ENCODE measurements around the gene LY86.

GRCh38 chr6:6656287-6656686 lies 67.8 kb downstream of the LY86 start:
- TF ChIP-seq, protein P1, sequence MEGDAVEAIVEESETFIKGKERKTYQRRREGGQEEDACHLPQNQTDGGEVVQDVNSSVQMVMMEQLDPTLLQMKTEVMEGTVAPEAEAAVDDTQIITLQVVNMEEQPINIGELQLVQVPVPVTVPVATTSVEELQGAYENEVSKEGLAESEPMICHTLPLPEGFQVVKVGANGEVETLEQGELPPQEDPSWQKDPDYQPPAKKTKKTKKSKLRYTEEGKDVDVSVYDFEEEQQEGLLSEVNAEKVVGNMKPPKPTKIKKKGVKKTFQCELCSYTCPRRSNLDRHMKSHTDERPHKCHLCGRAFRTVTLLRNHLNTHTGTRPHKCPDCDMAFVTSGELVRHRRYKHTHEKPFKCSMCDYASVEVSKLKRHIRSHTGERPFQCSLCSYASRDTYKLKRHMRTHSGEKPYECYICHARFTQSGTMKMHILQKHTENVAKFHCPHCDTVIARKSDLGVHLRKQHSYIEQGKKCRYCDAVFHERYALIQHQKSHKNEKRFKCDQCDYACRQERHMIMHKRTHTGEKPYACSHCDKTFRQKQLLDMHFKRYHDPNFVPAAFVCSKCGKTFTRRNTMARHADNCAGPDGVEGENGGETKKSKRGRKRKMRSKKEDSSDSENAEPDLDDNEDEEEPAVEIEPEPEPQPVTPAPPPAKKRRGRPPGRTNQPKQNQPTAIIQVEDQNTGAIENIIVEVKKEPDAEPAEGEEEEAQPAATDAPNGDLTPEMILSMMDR (IDR thresholded peaks at IDR 0.05), result no peak
- TF ChIP-seq EZH2phosphoT487 (IDR thresholded peaks at IDR 0.05; ENCODE audit: borderline replicate concordance, low read depth), result no peak
- no peak for TF ChIP-seq GABPA (IDR thresholded peaks at IDR 0.05; ENCODE audit: low read depth)
- TF ChIP-seq POLR2AphosphoS5 (IDR thresholded peaks at IDR 0.05; ENCODE audit: low read depth, low read length), result no peak
- TF ChIP-seq EP300 (IDR thresholded peaks at IDR 0.05; ENCODE audit: borderline replicate concordance in 1 of 2, low read depth in 1 of 2, low read length in 1 of 2), result no peak
- TF ChIP-seq TAF1 (IDR thresholded peaks at IDR 0.05; ENCODE audit: borderline replicate concordance, low read depth, low read length), result no peak
- TF ChIP-seq, protein P2, sequence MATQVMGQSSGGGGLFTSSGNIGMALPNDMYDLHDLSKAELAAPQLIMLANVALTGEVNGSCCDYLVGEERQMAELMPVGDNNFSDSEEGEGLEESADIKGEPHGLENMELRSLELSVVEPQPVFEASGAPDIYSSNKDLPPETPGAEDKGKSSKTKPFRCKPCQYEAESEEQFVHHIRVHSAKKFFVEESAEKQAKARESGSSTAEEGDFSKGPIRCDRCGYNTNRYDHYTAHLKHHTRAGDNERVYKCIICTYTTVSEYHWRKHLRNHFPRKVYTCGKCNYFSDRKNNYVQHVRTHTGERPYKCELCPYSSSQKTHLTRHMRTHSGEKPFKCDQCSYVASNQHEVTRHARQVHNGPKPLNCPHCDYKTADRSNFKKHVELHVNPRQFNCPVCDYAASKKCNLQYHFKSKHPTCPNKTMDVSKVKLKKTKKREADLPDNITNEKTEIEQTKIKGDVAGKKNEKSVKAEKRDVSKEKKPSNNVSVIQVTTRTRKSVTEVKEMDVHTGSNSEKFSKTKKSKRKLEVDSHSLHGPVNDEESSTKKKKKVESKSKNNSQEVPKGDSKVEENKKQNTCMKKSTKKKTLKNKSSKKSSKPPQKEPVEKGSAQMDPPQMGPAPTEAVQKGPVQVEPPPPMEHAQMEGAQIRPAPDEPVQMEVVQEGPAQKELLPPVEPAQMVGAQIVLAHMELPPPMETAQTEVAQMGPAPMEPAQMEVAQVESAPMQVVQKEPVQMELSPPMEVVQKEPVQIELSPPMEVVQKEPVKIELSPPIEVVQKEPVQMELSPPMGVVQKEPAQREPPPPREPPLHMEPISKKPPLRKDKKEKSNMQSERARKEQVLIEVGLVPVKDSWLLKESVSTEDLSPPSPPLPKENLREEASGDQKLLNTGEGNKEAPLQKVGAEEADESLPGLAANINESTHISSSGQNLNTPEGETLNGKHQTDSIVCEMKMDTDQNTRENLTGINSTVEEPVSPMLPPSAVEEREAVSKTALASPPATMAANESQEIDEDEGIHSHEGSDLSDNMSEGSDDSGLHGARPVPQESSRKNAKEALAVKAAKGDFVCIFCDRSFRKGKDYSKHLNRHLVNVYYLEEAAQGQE (IDR thresholded peaks at IDR 0.05; ENCODE audit: low read depth, low read length), result no peak
- no peak for TF ChIP-seq TEAD4 (IDR thresholded peaks at IDR 0.05; ENCODE audit: borderline replicate concordance, insufficient read depth)
- TF ChIP-seq, protein P3, sequence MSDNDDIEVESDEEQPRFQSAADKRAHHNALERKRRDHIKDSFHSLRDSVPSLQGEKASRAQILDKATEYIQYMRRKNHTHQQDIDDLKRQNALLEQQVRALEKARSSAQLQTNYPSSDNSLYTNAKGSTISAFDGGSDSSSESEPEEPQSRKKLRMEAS (IDR thresholded peaks at IDR 0.05; ENCODE audit: low read depth), result no peak
- no peak for TF ChIP-seq GATA2 (CRISPR knock-in tag; IDR thresholded peaks at IDR 0.05)
- TF ChIP-seq RAD21 (IDR thresholded peaks at IDR 0.05; ENCODE audit: low read length), result no peak
- TF ChIP-seq FOXM1 (IDR thresholded peaks at IDR 0.05; ENCODE audit: low read depth), result no peak
- TF ChIP-seq FOSL2 (IDR thresholded peaks at IDR 0.05; ENCODE audit: borderline replicate concordance, low read depth), result no peak
- TF ChIP-seq MXI1 (IDR thresholded peaks at IDR 0.05; ENCODE audit: low read depth, low read length), result no peak
